ENCODE data around the gene LAMTOR4.
"Not testable (repeated sequence)": the region's sequence is repeated elsewhere in the genome, so short reads cannot be mapped to it uniquely, and the experiment has no call there.

The LAMTOR4 gene

DNA sequence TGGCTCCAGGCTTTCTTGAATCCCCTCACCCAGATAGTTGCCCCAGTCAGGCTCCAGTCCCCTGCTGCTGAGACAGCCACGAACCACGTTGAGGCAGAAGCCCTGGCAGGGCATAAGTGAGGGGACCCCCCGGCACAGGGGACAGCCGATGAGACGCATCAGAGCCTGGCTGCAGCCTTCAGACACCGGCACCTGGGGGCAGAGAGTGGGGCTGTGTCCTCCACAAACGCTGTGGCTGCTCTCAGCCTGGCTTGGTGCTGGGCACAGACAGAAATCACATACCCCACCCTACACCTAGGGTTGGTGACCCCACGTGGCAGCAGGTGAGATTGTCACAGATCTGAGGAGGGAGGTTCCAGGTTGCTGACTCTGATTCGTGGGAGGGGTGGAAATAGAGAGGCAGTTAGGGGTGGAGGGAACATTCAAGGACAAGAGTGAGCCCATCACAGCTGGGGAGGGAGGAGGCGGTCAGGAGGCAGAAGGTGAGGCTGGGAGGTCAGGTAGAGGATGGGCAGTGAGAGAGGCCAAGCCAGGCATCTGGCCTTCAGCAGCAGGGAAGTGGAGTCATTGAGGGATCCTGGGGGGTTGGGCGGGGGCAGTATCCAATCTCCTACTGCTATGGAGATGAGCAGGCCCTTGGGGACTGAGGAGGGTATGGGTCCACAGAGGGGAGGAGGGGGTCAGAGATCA lies 25.2 kb downstream of the LAMTOR4 start:
- DNase-seq, result no peak

GRCh38 chr7:100174582-100174981 lies 25.9 kb downstream of the LAMTOR4 start:
- DNase-seq, result no peak

- no peak for DNase-seq
Observed at GRCh38 chr7:100175296-100175935, 26.7 kb downstream of the LAMTOR4 start.

DNA sequence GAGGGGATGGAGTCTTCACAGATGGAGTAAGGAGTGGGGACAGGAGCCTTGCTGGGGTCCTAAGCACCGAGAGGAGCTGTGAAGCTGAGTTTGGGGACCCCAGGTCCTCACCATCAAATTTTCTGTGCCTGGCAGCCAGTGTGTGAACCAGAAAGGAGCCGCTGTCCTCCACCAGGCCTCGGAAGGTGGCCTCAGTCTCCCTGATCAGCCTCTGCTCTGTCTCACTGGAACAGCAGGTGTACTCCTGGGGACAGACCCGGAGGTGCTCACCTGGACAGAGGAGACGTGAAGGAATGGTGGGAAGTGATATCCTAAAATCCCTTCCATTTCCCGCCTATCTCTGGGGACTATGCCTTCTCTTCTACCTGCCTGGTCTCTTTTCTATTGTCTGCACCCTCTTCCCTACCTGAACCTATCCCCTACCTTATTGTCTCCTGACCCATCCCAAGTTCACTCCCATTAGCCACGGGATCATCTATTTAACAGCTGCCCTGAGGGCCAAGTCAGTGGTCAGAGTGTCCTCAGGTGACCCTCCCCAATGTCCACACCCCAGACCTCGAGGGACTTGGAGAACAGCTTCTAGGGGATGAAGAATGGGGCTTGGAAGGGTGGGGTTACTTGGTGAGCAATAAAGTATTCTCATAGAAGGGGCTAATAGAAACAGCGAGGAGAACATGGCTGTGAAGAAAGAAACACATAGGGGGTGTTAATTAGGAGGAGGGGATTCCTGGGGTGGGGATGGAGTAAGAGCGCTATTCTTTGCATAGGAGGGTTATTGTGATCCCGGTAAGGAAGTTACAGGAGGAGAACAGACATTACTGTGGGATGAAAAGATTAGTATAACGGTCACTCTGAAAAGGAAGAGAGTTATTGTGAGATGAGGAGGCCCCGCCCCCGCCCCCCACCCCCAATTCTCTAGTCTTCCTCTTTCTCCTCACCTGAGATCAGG lies 27.7 kb downstream of the LAMTOR4 start:
- no peak for DNase-seq

GRCh38 chr7:100177045-100178001 lies 28.6 kb downstream of the LAMTOR4 start, which contains the start of the genes GPC2 and STAG3:
Gene GPC2 (minus strand): TSS chr7:100177381. CDS start chr7:100177199, 182 bp downstream.
Gene STAG3 (plus strand): TSS chr7:100177918. CDS start chr7:100180557, 2,639 bp downstream.
- peak; percentile 100 for DNase-seq

DNA sequence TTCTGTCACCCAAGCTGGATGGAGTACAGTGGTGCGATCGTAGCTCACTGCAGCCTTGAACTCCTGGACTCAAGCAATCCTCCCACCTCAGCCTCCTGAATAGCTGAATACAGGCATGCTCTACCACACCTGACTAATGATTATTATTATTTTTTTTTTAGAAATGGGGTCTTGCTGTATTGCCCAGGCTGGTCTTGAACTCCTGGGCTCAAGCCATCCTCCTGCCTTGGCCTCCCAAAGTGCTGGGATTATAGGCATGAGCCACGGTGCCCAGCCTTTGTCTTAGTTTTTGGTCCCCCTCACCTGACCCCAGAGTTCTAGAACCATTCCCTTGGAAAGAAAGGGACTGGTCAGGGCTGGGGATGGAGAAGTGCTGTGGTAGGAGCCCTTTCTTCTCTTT lies 31.4 kb downstream of the LAMTOR4 start:
- DNase-seq, result not testable (repeated sequence)

GRCh38 chr7:100182616-100183015 lies 33.9 kb downstream of the LAMTOR4 start:
- DNase-seq, result not testable (repeated sequence)

DNA sequence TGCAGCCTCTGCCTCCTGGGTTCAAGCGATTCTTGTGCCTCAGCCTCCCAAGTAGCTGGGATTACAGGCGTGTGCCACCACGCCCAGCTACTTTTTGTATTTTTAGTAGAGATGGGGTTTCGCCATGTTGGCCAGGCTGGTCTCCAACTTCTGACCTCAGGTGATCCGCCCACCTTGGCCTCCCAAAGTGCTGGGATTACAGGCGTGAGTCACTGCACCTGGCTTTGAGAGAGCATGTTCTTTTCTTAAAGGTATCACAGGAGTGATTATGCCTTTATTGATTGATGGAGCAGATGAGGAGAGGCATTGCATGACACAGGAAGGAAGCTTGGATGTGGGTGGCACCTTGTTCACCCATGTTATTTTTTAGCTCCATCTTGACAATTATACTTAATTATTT lies 34.4 kb downstream of the LAMTOR4 start:
- not testable (repeated sequence) for DNase-seq

GRCh38 chr7:100185726-100186125 lies 37.0 kb downstream of the LAMTOR4 start:
- no peak for DNase-seq

DNA sequence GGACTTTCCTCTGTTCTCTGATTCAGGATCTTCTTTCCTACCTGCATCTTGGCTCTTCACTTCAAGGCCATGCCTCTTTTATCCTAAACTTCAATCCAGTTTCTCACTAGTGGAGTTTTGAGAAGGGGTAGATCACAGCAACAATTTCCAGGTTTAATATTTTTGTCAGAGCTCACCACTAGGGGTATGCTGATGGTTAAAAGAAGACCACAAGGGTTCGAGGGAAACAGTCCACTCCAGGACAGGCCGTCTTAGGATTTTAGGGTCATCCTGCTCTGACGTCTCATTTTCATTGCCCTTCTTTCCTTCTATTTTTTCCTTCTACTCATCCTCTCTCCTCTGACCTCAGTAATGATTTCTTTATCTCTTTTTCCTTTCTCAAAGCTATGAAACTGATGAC lies 40.3 kb downstream of the LAMTOR4 start:
- peak; percentile 64 for DNase-seq

DNA sequence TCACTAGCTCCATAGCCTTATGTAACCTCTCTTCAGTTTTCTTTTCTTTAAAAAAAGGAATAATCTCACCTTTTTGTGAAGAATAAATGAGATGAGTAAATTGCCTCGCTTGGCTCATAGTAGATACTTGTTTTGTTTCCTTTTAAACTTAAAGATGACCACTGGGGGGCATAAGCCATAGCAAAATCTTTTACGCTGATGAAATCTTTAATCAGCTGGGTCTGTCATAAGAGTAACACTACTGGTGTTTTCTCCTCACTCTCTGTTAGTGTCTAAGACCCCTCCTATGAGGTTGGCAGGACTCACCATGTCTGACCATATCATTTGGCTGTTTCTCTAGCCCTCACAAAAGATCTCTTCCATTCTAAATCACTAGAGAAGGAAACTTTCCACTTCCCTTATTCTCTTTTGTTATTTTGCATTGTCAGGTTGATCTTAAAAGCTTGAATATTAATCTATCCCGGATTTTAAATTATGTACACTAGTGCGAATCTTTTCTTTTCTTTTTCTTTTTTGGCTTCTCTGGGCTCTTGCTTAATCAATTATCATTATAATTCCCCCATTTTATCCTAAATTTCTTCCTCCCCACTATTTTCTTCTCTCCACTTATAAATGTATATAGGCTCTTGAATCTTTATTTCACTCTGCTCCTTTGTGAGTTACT lies 41.5 kb downstream of the LAMTOR4 start:
- DNase-seq, result peak; percentile 97

DNA sequence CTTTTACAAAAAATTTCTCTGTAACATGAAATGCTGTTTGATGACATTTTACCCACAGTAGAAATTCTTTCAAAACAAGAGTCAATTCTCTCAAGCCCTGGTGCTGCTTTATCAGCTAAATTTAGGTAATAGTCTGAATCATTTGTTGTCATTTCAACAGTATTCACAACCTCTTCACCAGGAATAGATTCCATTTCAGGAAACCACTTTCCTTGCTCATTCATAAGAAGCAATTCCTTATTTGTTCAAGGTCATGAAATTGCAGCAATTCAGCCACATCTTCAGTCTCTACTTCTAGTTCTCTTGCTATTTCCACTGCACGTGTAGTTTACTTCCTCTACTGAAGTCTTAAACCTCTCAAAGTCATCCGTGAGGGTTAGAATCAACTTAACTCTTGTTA lies 43.1 kb downstream of the LAMTOR4 start:
- peak; percentile 40 for DNase-seq

- not testable (repeated sequence) for DNase-seq
Observed at GRCh38 chr7:100192281-100192862, 43.7 kb downstream of the LAMTOR4 start.

GRCh38 chr7:100192969-100193368 lies 44.3 kb downstream of the LAMTOR4 start:
- DNase-seq, result no peak

DNA sequence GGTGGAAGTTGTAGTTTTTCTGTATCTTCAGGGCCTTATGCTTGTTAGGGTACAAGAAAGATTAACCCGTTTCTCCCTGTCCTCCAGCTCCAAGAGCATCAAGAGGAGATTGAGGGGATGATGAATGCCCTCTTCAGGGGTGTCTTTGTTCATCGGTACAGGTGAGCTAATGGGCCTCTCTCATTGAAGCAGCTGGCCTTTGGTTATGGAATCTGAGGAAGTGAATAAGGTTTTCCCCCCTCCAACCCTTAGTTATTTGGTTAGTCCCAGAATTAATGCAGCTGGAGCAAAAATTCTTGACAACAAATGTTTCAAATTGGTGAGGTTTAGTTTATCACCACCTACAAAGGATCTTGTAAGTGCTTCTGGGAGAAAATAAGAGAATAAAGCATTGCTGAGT lies 46.5 kb downstream of the LAMTOR4 start:
- no peak for DNase-seq

GRCh38 chr7:100195901-100196322 lies 47.2 kb downstream of the LAMTOR4 start:
- not testable (repeated sequence) for DNase-seq

DNA sequence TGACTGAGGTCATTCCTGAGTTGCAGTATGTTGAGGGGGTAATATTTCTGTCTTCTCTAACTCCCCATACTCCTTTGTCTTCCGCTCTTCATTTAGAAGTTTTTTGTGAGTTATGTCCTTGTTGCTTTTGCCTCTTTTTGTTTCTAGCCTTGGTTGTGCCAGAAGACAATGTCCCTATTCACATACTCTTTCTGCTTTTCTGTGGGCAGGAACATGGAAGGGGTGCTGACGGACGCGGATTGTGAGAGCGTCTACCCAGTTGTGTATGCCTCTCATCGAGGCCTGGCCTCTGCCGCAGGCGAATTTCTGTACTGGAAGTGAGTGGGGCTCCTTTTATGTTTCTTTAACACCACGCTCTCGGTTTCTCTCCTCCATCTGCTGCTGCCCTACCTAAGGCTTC lies 49.5 kb downstream of the LAMTOR4 start:
- DNase-seq, result no peak

GRCh38 chr7:100200693-100201092 lies 52.0 kb downstream of the LAMTOR4 start:
- no peak for DNase-seq
